Smooth muscle cell (in vitro differentiated cells): ENCODE data around the gene P3H2. TPM values are rescaled to one million over a fixed set of nuclear protein-coding genes. Genes with fewer than 3 reads are reported as not detected.
A peak's percentile ranks its signal among the peaks of the same experiment; 100 is the strongest.

ENCODE experiments used
- DNase-seq: peaks from one replicate; lab custom pipeline; 2025; ENCODE audit not compliant: unreplicated experiment; lab: John Stamatoyannopoulos, UW
- H2AFZ ChIP-seq: fragments of 200-600 bp; sonication (generic); 2 replicates; pipeline ENCODE4 v1.6.0; 2016; ENCODE audit warnings: antibody characterized with exemption, low read depth, mild to moderate bottlenecking
- H3F3A ChIP-seq: fragments of 200-600 bp; sonication (generic); 2 replicates; pipeline ENCODE4 v1.6.0; 2017; ENCODE audit warnings: antibody characterized with exemption, low read depth
- H3K27ac ChIP-seq: fragments of 200-600 bp; sonication (generic); 2 replicates; pipeline ENCODE4 v1.5.1; 2016; ENCODE audit warnings: low read depth, mild to moderate bottlenecking
- H3K27me3 ChIP-seq: fragments of 200-600 bp; sonication (generic); 2 replicates; pipeline ENCODE4 v1.6.1; 2016; ENCODE audit warnings: low read depth, mild to moderate bottlenecking
- H3K36me3 ChIP-seq: fragments of 200-600 bp; sonication (generic); 2 replicates; pipeline ENCODE4 v1.5.1; 2016; ENCODE audit warnings: low read depth
- H3K4me1 ChIP-seq: fragments of 200-600 bp; sonication (generic); 2 replicates; pipeline ENCODE4 v1.5.1; 2016; ENCODE audit warnings: low read depth
- H3K4me2 ChIP-seq: fragments of 200-600 bp; sonication (generic); 2 replicates; pipeline ENCODE4 v1.6.0; 2016; ENCODE audit warnings: mild to moderate bottlenecking
- H3K4me3 ChIP-seq: fragments of 200-600 bp; sonication (generic); 2 replicates; pipeline ENCODE4 v1.5.1; 2016; ENCODE audit warnings: mild to moderate bottlenecking
- H3K79me2 ChIP-seq: fragments of 200-600 bp; sonication (generic); 2 replicates; pipeline ENCODE4 v1.6.0; 2016; ENCODE audit warnings: low read depth, mild to moderate bottlenecking
- H3K9ac ChIP-seq: fragments of 200-600 bp; sonication (generic); 2 replicates; pipeline ENCODE4 v1.6.0; 2016; ENCODE audit warnings: low read depth
- H3K9me3 ChIP-seq: fragments of 200-600 bp; sonication (generic); replicated peaks from 2 replicates; pipeline ENCODE4 v1.5.1; 2016; ENCODE audit warnings: low read depth
- H4K20me1 ChIP-seq: fragments of 200-600 bp; sonication (generic); 2 replicates; pipeline ENCODE4 v1.6.0; 2016; ENCODE audit warnings: low read depth
- CTCF ChIP-seq: fragments of 200-600 bp; sonication (generic); IDR thresholded peaks from 2 replicates; pipeline ENCODE4 v1.5.1; 2017; ENCODE audit warnings: borderline replicate concordance, mild to moderate bottlenecking, antibody characterized with exemption; ENCODE audit not compliant: insufficient read depth, poor library complexity, severe bottlenecking
- WGBS: methylation state at CpG from one replicate; pipeline ENCODE4 v1.1.7; 2016; ENCODE audit warnings: low lambda C conversion rate; 5-methylcytosine and 5-hydroxymethylcytosine counted together
- polyA plus RNA-seq: library from polyadenylated mRNA; unstranded; fragments of >200 nt; fragmentation: Nextera tagmentation; extraction: Ambion mirVana; gene quantifications from 2 replicates; pipeline ENCODE4 v1.2.1, GENCODE V29; 2016
- total RNA-seq: library from RNA; depleted of rRNA; stranded (reverse); fragments of >200 nt; gene quantifications from 2 replicates; pipeline ENCODE4 v1.2.3, GENCODE V29; 2014

Gene P3H2
- total and polyA plus RNA-seq, 2 experiments from 2014 or later, result 6.5 to 27.3 TPM

DNA sequence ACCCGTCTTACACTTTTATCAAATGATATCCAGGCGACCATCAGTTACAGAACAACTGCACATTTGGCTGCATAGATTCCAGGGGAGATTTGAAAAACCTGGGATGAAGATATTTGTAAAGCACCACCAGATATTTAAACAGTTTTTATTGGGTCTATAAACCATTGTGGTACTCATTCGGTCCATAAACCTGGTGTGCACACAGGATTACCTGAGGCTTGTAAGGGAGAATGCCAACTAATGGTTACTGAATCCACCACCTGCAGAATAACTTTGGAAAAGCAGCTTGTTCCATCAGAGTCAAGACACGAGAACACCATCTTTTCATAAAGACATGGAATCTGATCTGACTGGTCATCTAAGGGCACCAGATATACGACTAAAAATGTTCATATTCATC lies 80.6 kb downstream of the P3H2 start:
- no peak overlapping the region for H2AFZ ChIP-seq
- no peaks in the 10 kb centered on the region for H3K79me2 ChIP-seq

DNA sequence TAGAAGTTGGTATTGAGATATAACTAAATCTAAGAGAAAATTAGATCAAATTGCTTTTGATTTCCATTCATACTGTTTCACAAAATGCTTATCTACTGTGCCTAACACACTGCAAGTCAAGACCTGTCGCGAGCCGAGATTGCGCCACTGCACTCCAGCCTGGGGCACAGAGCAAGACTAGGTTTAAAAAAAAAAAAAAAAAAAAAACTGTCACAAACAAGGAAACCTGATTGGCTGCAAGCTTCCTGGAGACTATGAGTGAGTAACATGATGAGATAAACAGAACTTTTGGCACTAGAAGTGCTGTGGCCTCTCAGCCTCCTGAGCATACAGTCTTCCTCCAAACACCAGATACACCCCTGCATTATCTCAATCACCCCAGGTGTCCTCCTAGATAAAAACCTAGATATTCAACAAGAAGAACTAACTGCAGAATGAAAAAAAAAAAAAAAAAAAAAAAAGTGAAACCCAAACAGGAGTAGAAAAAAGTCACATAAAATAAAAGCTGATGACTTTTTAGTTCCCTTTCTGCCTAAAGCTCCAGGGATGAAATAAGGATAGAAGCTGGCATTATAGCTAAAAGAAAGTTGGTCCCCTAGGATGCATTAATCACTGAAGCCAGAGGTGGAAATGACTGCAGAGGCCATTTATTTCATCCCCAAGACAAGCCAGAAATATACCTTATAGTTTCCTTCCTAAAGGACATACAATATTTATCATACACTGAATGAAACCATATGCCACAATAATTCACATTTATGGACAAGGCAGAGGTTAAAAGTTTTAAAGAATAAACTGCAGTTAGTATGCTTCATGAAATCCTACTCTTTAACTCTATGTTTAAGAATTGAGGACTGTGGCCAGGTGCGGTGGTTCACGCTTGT lies 82.4 kb downstream of the P3H2 start:
- H2AFZ ChIP-seq, result no peak overlapping the region
- no peak for TF ChIP-seq CTCF
- H3K4me1 ChIP-seq, result peaks cover 17% of the 10 kb centered on the region
- peak overlapping the region; percentile 62 for H3K4me2 ChIP-seq
- peak overlapping the region; percentile 10 for H3K4me3 ChIP-seq
- H3K9me3 ChIP-seq, result no peaks in the 10 kb centered on the region
- H3K27me3 ChIP-seq, result no peaks in the 10 kb centered on the region
- H4K20me1 ChIP-seq, result no peaks in the 10 kb centered on the region
- WGBS, result 46% methylated on average over 6 of the region's 6 CpGs
- no peaks in the 10 kb centered on the region for H3F3A ChIP-seq
- H3K9ac ChIP-seq, result no peak overlapping the region
- no peak for DNase-seq
- H3K27ac ChIP-seq, result peak overlapping the region; percentile 73
- H3K36me3 ChIP-seq, result no peaks in the 10 kb centered on the region
- no peaks in the 10 kb centered on the region for H3K79me2 ChIP-seq

More for the DNA sequence above, 80.6 kb downstream of the P3H2 start:
- 81% methylated on average over 5 of the region's 5 CpGs for WGBS
- Histone ChIP-seq H3K36me3 (no peaks in the 10 kb centered on the region), H3K27me3 (no peaks in the 10 kb centered on the region), H3K27ac (no peak overlapping the region), H3K4me3 (no peak overlapping the region), H3K9ac (no peak overlapping the region), H4K20me1 (no peaks in the 10 kb centered on the region), H3K4me2 (no peak overlapping the region), H3F3A (no peaks in the 10 kb centered on the region), H3K9me3 (no peaks in the 10 kb centered on the region), H3K4me1 (peaks cover 17% of the 10 kb centered on the region)
- DNase-seq, result no peak
- TF ChIP-seq CTCF, result no peak

DNA sequence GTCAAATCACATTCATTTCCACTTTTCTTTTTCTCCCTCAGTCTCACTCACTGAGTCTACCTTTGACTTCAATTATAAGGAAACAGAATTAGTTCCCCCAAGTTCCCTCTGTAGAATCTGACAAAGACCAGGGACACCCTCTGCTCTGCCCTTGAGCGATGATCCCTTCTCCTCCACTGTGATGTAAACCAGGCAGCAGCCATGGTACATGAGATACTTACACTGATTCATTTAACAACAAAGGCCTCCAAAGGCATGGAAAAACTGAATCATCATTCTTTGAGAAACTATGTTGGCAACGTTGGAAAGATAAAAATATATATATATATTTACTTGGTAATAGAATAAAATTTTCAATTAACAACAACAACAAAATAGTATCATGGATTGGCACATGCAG lies 84.1 kb downstream of the P3H2 start:
- no peaks in the 10 kb centered on the region for H3F3A ChIP-seq
- H2AFZ ChIP-seq, result no peak overlapping the region
- no peak overlapping the region for H3K9ac ChIP-seq
- no peak for DNase-seq
- no peaks in the 10 kb centered on the region for H3K36me3 ChIP-seq
- H3K79me2 ChIP-seq, result no peaks in the 10 kb centered on the region
- peak overlapping the region; percentile 73 for H3K27ac ChIP-seq
- peak overlapping the region; percentile 62 for H3K4me2 ChIP-seq
- no peaks in the 10 kb centered on the region for H3K9me3 ChIP-seq
- no peak for TF ChIP-seq CTCF
- no peak overlapping the region for H3K4me3 ChIP-seq
- peaks cover 10% of the 10 kb centered on the region for H3K4me1 ChIP-seq
- H3K27me3 ChIP-seq, result no peaks in the 10 kb centered on the region
- 6% methylated on average over 2 of the region's 2 CpGs for WGBS
- H4K20me1 ChIP-seq, result no peaks in the 10 kb centered on the region
